Esophagus (tissue), 2 donors: Measurements from ENCODE around the gene APOBR. TPM values are rescaled to one million over a fixed set of nuclear protein-coding genes. Genes with fewer than 3 reads are reported as not detected.
"Not testable (repeated sequence)": the region's sequence is repeated elsewhere in the genome, so short reads cannot be mapped to it uniquely, and the experiment has no call there.

Experiments used
- H3K27ac ChIP-seq, 2 donors: one replicate each; pipeline ENCODE4 v1.5.1; 2013; ENCODE audit warnings: low read depth in 2 of 2, mild to moderate bottlenecking in 2 of 2, inconsistent platforms in 1 of 2, low read length in 1 of 2, moderate library complexity in 1 of 2
- H3K27me3 ChIP-seq, 2 donors: one replicate each; pipeline ENCODE4 v1.6.1; 2013; ENCODE audit warnings: low read length in 2 of 2, control low read depth in 1 of 2, mild to moderate bottlenecking in 1 of 2; ENCODE audit not compliant: insufficient read depth in 2 of 2, control insufficient read depth in 1 of 2
- H3K36me3 ChIP-seq, 2 donors: one replicate each; pipeline ENCODE4 v1.6.1; 2013; ENCODE audit warnings: low read length in 1 of 2; ENCODE audit not compliant: control insufficient read depth in 2 of 2, insufficient read depth in 2 of 2
- H3K4me1 ChIP-seq, 2 donors: one replicate each; pipeline ENCODE4 v1.6.1; 2013; ENCODE audit warnings: low read length in 1 of 2; ENCODE audit not compliant: control insufficient read depth in 2 of 2, insufficient read depth in 2 of 2
- H3K4me3 ChIP-seq, 2 donors: one replicate each; pipeline ENCODE4 v1.5.1; 2013; ENCODE audit warnings: low read length in 2 of 2, mild to moderate bottlenecking in 2 of 2, low read depth in 1 of 2, moderate library complexity in 1 of 2
- H3K9me3 ChIP-seq, 2 donors: one replicate each; pipeline ENCODE4 v1.6.1; 2013; ENCODE audit warnings: mild to moderate bottlenecking in 2 of 2, low read depth in 1 of 2, low read length in 1 of 2, moderate library complexity in 1 of 2; ENCODE audit not compliant: control insufficient read depth in 2 of 2, insufficient read depth in 1 of 2
- WGBS, 2 donors: extraction: QIAGEN DNeasy Blood & Tissue Kit; methylation state at CpG; one replicate each; pipeline ENCODE4 v1.1.7; 2013; 5-methylcytosine and 5-hydroxymethylcytosine counted together
- polyA plus RNA-seq, 2 donors: library from polyadenylated mRNA; stranded (reverse); fragments of 200-250 nt; gene quantifications; one replicate each; pipeline ENCODE4 v1.2.3, GENCODE V29; 2013
- donor health status: healthy with polysubstance abuse.
- donor health status: Bipolar disorder and iron deficiency.

The APOBR gene
- polyA plus RNA-seq, 2 donors: 1.2 TPM

DNA sequence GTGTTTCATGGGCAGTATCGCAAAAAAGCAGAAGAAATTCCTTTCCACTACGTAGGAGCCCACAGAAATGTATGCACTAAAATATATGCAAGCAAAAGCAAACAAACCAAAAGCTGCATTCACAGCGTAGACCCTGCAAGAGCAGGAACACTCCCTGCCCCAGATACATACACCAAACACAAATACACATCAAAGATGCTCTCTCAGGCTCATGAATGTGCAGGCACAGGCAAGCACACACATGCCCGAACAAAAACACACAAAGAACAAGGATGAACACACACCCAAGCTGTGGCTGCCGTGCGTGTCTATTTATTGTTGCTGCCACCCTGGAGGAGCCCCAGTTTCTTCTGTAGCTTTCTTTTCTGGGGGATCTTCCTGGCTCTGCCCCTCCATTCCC lies 42.6 kb downstream of the APOBR start:
- Histone ChIP-seq H3K9me3 (no peaks in the 10 kb centered on the region), H3K36me3 (peaks cover 0 to 6% of the 10 kb centered on the region in 2 donors), H3K4me3 (peak overlapping the region; percentile 49 to 57), H3K4me1 (peaks cover 5 to 10% of the 10 kb centered on the region in 2 donors), H3K27ac (peak overlapping the region; percentile 90 to 99), H3K27me3 (no peaks in the 10 kb centered on the region)
- WGBS, 2 donors: 42 to 50% methylated on average over 6 of the region's 6 CpGs

DNA sequence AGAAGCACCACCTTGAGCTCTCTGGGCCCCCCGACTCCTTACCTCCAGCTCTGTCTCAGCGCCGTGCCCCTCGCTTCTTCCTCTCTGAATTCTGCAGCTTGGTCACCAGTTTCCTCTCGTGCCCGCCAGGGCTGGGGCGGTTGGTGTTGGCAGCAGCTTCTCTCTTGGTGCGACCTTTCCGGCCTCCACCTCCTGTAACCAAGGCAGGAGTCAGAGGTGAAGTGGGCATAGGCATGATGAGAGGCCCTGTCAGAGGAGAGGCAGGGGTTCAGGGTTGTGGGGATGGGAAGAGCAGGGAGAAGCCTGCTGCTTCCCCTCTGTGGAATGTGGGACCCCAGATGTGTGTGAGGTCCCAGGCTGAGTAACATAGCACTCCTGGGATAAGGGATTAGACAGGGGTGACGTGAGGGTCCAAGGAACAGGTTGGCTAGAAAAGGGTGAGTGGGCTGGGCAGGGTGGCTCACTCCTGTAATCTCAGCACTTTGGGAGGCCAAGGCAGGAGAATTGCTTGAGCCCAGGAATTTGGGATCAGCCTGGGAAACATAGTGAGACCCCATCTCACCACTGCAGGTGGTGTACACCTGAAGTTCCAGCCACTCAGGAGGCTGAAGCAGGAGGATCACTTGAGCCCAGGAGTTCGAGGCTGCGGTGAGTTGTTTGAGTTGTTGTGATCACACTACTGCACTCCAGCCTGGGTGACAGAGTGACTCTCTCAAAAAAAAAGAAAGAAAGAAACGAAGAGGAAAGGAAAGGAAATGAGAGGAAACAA lies 43.7 kb downstream of the APOBR start:
- no peaks in the 10 kb centered on the region for H3K27me3 ChIP-seq
- no peaks in the 10 kb centered on the region for H3K9me3 ChIP-seq
- WGBS, 2 donors: 72% methylated on average over 13 of the region's 13 CpGs
- peak overlapping the region; percentile 49 to 57 for H3K4me3 ChIP-seq
- peak overlapping the region; percentile 90 to 99 for H3K27ac ChIP-seq
- peaks cover 0 to 6% of the 10 kb centered on the region in 2 donors for H3K36me3 ChIP-seq
- peaks cover 5 to 10% of the 10 kb centered on the region in 2 donors for H3K4me1 ChIP-seq

DNA sequence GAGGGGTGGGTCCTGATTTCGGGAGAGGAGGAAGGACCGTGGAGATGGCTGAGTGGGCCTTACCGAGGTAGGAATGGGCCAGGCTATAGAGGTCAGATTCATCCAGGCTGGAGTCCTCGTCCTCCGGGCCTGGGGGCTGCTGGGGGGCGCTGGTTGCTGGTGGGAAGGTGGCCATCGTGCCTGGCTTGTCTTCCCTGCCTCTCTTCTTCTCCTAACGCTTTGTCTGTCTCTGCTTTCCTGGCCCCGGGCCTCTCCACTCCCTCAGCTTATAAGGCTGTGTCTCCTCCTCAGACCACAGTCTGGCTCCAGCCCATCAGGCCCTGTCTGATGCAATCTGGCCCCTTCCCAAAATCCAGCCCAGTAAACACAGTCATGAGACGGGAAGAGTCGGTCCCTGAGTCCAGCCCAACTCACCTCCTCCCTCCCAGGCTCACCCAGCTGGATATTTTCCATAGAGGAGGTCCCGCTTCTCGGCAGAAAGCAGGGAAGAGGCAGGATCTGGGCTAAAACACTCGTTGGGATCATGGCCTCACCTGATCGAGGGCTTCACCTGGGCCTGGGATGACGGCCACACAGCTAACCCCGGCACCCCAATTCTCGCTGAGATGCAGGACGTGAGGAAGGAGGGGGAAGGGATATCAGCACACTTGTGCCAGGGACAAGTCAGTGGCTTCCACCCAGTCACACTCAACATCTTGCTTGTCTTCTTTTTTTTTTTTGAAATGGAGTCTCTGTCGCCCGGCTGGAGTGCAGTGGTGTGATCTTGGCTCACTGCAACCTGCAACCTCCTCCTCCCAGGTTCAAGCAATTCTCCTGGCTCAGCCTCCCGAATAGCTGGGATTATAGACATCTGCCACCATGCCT lies 44.5 kb downstream of the APOBR start, which contains the start of gene NUPR1:
NUPR1 (minus strand) TSS at position 242 of the 864 bp plus-strand sequence; CDS start at position 175, 67 bp downstream.
- Histone ChIP-seq H3K27me3 (no peaks in the 10 kb centered on the region), H3K4me3 (peak within 1 kb of the TSS; percentile 49 to 57), H3K36me3 (peaks cover 0 to 6% of the 10 kb centered on the region in 2 donors), H3K27ac (peak within 1 kb of the TSS; percentile 90 to 99), H3K9me3 (no peaks in the 10 kb centered on the region), H3K4me1 (peaks cover 5 to 7% of the 10 kb centered on the region in 2 donors)
- 20 to 31% methylated on average over 22 of the region's 22 CpGs for WGBS, 2 donors

DNA sequence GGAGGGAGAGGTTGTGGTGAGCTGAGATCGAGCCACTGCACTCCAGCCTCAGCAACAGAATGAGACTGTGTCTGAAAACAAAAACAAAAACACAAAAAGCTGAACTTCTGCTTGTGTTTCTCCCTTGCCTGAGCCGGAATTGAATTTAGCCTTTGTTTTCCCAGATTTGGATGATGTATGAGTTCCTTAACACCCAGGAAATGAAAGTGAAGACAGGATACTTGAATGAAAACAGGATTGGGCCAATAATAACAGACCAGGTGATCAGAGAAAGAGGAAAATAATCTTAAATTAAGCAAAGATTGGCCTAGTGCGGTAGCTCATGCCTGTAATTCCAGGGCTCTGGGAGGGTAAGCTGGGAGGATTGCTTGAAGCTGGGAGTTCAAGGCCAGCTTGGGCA lies 45.9 kb downstream of the APOBR start:
- Histone ChIP-seq H3K4me1 (peaks cover 4 to 7% of the 10 kb centered on the region in 2 donors), H3K27me3 (no peaks in the 10 kb centered on the region), H3K9me3 (no peaks in the 10 kb centered on the region), H3K36me3 (no peaks in the 10 kb centered on the region), H3K4me3 (no peak overlapping the region), H3K27ac (no peak overlapping the region)
- 78 to 81% methylated on average over 3 of the region's 3 CpGs for WGBS, 2 donors

DNA sequence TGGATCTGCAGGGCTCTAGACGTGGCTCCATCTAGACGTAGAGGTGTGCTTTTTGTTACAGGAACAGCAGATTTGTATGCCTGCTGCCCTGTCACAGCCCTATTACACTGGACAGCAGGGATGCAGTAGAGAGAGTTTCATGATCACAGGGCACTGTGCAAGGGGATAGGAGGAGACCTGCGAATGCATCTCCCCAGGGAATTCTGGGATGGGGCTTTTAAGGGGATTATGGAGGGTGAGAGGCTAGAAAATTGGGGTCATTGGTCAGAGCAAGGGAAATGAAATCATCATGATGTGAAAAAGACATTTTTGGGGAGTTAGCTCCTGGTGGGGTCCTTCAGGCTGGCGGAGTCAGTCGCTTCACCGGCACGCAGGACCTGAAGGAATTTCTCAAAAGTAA lies 48.2 kb downstream of the APOBR start:
- Histone ChIP-seq H3K36me3 (no peaks in the 10 kb centered on the region), H3K27me3 (no peaks in the 10 kb centered on the region), H3K27ac (peak overlapping the region; percentile 15 to 58), H3K9me3 (no peaks in the 10 kb centered on the region), H3K4me3 (no peak overlapping the region), H3K4me1 (peaks cover 4 to 7% of the 10 kb centered on the region in 2 donors)
- 72 to 88% methylated on average over 7 of the region's 7 CpGs for WGBS, 2 donors

DNA sequence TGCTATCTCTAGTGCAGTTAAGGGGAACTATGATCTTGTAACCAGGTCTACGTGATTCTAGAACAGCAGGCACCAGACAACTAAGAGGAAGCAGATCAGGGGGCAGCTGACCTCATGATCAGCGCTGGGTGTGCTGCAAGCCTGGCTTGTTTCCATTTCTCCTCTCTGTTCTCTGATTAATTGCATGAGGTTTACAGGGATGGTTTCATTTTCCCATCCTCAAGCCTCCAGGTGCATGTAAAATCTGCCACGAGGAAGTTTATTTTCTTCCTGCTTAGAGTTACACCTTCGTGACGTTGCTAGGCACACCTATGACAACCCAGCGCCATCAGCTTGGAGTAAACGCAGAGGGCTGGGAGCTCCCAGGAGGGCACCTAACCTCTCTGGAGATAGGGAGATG lies 48.6 kb downstream of the APOBR start:
- peaks cover 0 to 4% of the 10 kb centered on the region in 2 donors for H3K4me1 ChIP-seq
- no peak overlapping the region for H3K4me3 ChIP-seq
- H3K27ac ChIP-seq: peak overlapping the region; percentile 15 to 58

DNA sequence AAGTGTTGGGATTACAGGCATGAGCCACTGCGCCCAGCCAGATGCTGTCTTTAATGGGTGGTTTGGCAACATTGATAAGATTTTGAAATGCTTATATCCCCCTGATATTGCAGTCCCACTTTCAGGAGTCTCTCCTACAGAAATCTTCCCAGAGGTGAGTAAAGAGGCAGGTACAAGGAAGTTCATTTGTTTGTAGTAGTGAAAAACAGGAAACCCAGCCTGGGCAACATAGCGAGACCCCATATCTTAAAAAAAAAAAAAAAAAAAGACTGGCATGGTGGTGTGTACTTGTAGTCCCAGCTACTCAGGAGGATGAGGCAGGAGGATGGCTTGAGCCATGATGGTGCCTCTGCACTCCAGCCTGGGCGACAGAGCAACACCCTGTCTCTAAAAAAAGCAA lies 50.6 kb downstream of the APOBR start:
- Histone ChIP-seq H3K9me3 (no peaks in the 10 kb centered on the region), H3K27me3 (no peaks in the 10 kb centered on the region), H3K36me3 (no peaks in the 10 kb centered on the region), H3K4me3 (no peak overlapping the region), H3K4me1 (no peaks in the 10 kb centered on the region), H3K27ac (no peak overlapping the region)
- 91 to 95% methylated on average over 3 of the region's 3 CpGs for WGBS, 2 donors

More for the DNA sequence above, 48.6 kb downstream of the APOBR start:
- Histone ChIP-seq H3K27me3 (no peaks in the 10 kb centered on the region), H3K9me3 (no peaks in the 10 kb centered on the region), H3K36me3 (no peaks in the 10 kb centered on the region)
- 34 to 44% methylated on average over 7 of the region's 7 CpGs for WGBS, 2 donors

DNA sequence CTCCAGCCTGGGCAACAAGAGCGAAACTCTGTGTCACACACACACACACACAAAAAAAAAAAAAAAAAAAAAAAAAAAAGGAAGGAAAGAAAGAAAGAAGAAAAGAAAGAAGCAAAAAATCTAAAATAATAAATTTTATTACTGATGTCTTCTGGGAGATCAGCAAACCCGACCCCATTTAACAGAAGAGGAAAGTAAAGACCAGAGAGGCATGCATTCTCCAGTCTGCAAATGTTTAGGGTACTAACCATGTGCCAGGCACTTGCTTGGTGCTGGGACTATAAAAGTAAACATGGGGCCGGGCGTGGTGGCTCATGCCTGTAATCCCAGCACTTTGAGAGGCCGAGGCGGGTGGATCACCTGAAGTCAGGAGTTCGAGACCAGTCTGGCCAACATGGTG lies 51.5 kb downstream of the APOBR start:
- H3K4me1 ChIP-seq, H3K36me3 ChIP-seq, H3K27me3 ChIP-seq, H3K9me3 ChIP-seq, H3K4me3 ChIP-seq, H3K27ac ChIP-seq: not testable (repeated sequence)
- 81 to 83% methylated on average over 7 of the region's 7 CpGs for WGBS, 2 donors

DNA sequence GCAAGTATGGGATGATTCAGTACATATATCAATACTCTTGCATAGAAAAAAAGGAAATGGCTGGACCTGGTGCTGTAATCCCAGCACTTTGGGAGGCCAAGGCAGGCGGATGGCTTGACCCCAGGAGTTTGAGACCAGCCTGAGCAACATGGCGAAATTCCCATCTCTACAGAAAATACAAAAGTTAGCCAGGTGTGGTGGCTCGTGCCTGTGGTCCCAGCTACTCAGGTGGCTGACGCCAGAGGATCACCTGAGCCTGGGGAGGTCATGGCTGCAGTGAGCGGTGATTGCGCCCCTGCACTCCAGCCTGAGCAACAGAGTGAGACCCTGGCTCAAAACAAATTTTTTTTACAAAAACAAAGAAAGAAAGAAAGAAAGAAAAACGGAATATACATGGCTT lies 52.2 kb downstream of the APOBR start:
- Histone ChIP-seq H3K4me3 (no peak overlapping the region), H3K27me3 (no peaks in the 10 kb centered on the region), H3K9me3 (no peaks in the 10 kb centered on the region), H3K36me3 (no peaks in the 10 kb centered on the region), H3K4me1 (no peaks in the 10 kb centered on the region), H3K27ac (no peak overlapping the region)
- WGBS, 2 donors: 79 to 82% methylated on average over 7 of the region's 7 CpGs
